Esophagus muscularis mucosa (tissue), 4 donors: ENCODE measurements around the gene ADH1B.

Experiments used
- CTCF ChIP-seq, 3 experiments: fragments of 200-600 bp in 2 of 3; fragments of 450-650 bp in 1 of 3; sonication (generic) in 2 of 3; IDR thresholded peaks; one replicate each; pipeline ENCODE4 v1.5.1; 2017 to 2019; ENCODE audit warnings: antibody characterized with exemption in 3 of 3, mild to moderate bottlenecking in 2 of 3, moderate library complexity in 1 of 3
- EP300 ChIP-seq: sonication (generic); formaldehyde crosslinking; IDR thresholded peaks from one replicate; pipeline ENCODE4 v1.6.1; 2017; ENCODE audit warnings: antibody characterized with exemption
- POLR2A ChIP-seq: fragments of 450-650 bp; IDR thresholded peaks from one replicate; pipeline ENCODE4 v1.6.1; 2017; ENCODE audit warnings: antibody characterized with exemption, moderate library complexity, mild to moderate bottlenecking, low read depth
- POLR2AphosphoS5 ChIP-seq, 2 donors: sonication (generic); formaldehyde crosslinking; IDR thresholded peaks; one replicate each; pipeline ENCODE4 v1.6.1; 2017; ENCODE audit warnings: antibody characterized with exemption in 2 of 2

- TF ChIP-seq POLR2AphosphoS5 (IDR thresholded peaks at IDR 0.05) (no peak), CTCF (IDR thresholded peaks at IDR 0.05) (no peak), POLR2A (no peak), EP300 (no peak)
These were observed 35.8 kb upstream of the ADH1B start for GRCh38 chr4:99356992-99357391.
